Suppressor macrophage treated with lipopolysaccharide for 1 hour (primary cell): ENCODE results near the gene PLEKHH1.
A peak's percentile ranks its signal among the peaks of the same experiment; 100 is the strongest.
"Not testable (repeated sequence)": the region's sequence is repeated elsewhere in the genome, so short reads cannot be mapped to it uniquely, and the experiment has no call there.

Experiments used
- DNase-seq, 3 donors: peaks; one replicate each; pipeline ENCODE4 v3.0.0-alpha.2; 2020 to 2022

PLEKHH1 gene

GRCh38 chr14:67584978-67585377, 51.9 kb downstream of the PLEKHH1 start:
- no peak for DNase-seq

GRCh38 chr14:67586369-67586768, 53.3 kb downstream of the PLEKHH1 start:
- DNase-seq, result peak; percentile 73 to 76 (median 74)

- no peak for DNase-seq
Observed at GRCh38 chr14:67589204-67589770, 56.2 kb downstream of the PLEKHH1 start.

- not testable (repeated sequence) for DNase-seq
Observed at GRCh38 chr14:67593650-67594049, 60.6 kb downstream of the PLEKHH1 start.

- no peak for DNase-seq
Observed at GRCh38 chr14:67595392-67595791, 62.3 kb downstream of the PLEKHH1 start.

- peak; percentile 93 to 96 (median 94) for DNase-seq
Observed at GRCh38 chr14:67599698-67600561, 66.8 kb downstream of the PLEKHH1 start, which contains the start of gene PIGH. Gene PIGH (minus strand): TSS chr14:67600268. CDS start chr14:67600203, 65 bp downstream.

GRCh38 chr14:67600562-67600974, 67.5 kb downstream of the PLEKHH1 start:
- DNase-seq, result not testable (repeated sequence)

GRCh38 chr14:67602076-67602475, 69.0 kb downstream of the PLEKHH1 start:
- DNase-seq, result peak; percentile 48 to 60 (median 56)

- DNase-seq, result no peak
Observed at GRCh38 chr14:67602995-67603545, 70.0 kb downstream of the PLEKHH1 start.

GRCh38 chr14:67607646-67608045, 74.6 kb downstream of the PLEKHH1 start:
- DNase-seq, result no peak

GRCh38 chr14:67609642-67610310, 76.7 kb downstream of the PLEKHH1 start:
- no peak for DNase-seq

GRCh38 chr14:67610491-67610890, 77.4 kb downstream of the PLEKHH1 start:
- DNase-seq, result no peak

- peak; percentile 65 to 82 (median 79) for DNase-seq
Observed at GRCh38 chr14:67618617-67619063, 85.5 kb downstream of the PLEKHH1 start.

GRCh38 chr14:67619446-67620216, 86.5 kb downstream of the PLEKHH1 start, which contains the start of gene ARG2:
Gene ARG2 (plus strand): TSS chr14:67619920. CDS start chr14:67619978, 58 bp downstream.
- peak; percentile 96 to 99 (median 98) for DNase-seq

- DNase-seq, result peak in 1 of 3 donors; percentile 14
Observed at GRCh38 chr14:67620217-67620785, 87.2 kb downstream of the PLEKHH1 start.

GRCh38 chr14:67622675-67623074, 89.6 kb downstream of the PLEKHH1 start:
- peak; percentile 58 to 77 (median 66) for DNase-seq

GRCh38 chr14:67623114-67623513, 90.0 kb downstream of the PLEKHH1 start:
- peak; percentile 9 to 41 (median 25) for DNase-seq

GRCh38 chr14:67626131-67626530, 93.0 kb downstream of the PLEKHH1 start:
- DNase-seq, result not testable (repeated sequence)

- DNase-seq, result no peak
Observed at GRCh38 chr14:67627519-67627918, 94.4 kb downstream of the PLEKHH1 start.

GRCh38 chr14:67630186-67630585, 97.1 kb downstream of the PLEKHH1 start:
- DNase-seq, result no peak

- no peak for DNase-seq
Observed at GRCh38 chr14:67630938-67631337, 97.8 kb downstream of the PLEKHH1 start.
